HG03520 (cell line): Measurements from ENCODE around the gene FRMD5.
"Not testable (repeated sequence)": the region's sequence is repeated elsewhere in the genome, so short reads cannot be mapped to it uniquely, and the experiment has no call there.

Experiments used
- ATAC-seq: cut with Tn5 transposase; IDR thresholded peaks from one replicate; pipeline ENCODE4 v1.9.1; 2021; ENCODE audit warnings: mild to moderate bottlenecking, moderate library complexity; ENCODE audit not compliant: unreplicated experiment

FRMD5 gene

GRCh38 chr15:44034933-44035624 is 160.0 kb downstream of the FRMD5 start:
- no peak for ATAC-seq

DNA sequence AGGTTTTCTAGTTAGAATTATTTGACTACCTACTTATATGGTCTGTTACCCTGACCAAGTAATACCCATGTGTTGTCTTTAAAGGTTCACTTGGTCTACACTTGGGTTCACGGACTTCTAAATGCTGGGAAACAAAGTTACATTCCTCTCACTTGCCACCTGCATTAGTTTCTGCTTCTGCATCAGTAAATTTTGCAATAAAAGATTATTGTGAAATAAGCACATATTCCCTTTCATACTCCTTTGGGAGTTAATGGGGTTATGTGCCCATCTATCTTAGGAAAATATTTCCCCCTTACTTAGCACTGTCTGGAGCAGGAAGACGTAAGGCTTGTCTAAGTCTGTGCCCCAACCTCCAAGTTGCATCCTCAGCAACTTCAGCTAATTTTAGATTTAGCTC is 160.7 kb downstream of the FRMD5 start:
- no peak for ATAC-seq

DNA sequence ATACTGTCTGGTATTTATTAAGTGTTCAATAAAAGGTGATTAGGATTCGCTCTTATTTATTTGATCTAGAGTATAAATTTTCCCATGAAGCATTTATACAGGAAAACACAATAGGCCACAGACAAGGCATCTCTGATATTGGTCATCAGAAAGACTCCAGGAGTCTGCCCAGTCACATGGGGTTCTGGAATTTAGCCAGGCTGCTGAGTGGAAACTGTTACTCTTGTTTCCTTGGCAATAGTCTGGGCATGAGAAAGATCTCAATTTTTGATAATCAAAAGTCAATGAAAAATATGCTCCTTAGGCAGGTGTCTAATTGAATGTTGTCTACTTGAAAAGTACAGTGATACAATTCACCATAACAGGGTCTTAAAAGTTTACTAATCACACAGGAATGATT is 161.2 kb downstream of the FRMD5 start:
- no peak for ATAC-seq

DNA sequence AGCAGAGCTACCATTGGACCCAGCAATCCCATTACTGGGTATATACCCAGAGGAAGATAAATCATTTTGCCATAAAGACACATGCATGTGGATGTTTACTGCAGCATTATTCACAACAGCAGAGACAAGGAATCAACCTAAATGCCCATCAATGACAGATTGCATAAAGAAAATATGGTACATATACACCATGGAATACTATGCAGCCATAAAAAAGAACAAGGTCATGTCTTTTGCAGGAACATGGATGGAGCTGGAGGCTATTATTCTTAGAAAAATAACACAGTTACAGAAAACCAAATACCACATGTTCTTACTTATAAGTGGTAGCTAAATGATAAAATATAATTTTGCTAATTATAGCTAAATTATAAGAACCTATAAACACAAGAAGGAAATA is 162.3 kb downstream of the FRMD5 start:
- ATAC-seq = not testable (repeated sequence)

- ATAC-seq = no peak
These were observed 165.0 kb downstream of the FRMD5 start for GRCh38 chr15:44029940-44030568.

GRCh38 chr15:44029003-44029402 is 166.1 kb downstream of the FRMD5 start:
- no peak for ATAC-seq

GRCh38 chr15:44028349-44028748 is 166.7 kb downstream of the FRMD5 start:
- ATAC-seq = no peak

- no peak for ATAC-seq
These were observed 170.9 kb downstream of the FRMD5 start for GRCh38 chr15:44024155-44024554.

GRCh38 chr15:44023176-44023575 is 171.9 kb downstream of the FRMD5 start:
- ATAC-seq = no peak

DNA sequence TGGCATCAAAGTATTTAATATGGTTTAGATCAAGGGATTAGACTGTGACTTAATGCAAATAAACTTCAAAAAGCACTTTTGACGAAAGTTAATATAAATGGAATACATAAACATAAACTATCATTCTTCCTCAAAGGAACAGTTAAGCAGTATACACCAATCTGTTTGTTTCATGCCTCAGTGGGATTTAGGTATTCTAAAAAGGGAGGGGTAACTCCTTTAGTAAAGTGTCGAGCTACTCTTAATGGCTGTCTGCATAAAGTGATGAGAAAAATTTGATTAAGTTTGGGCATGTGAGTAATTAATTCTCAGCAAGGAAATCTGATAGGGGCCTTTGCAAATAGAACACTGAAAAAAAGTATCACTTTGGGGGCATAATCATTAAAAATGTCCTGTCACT is 176.9 kb downstream of the FRMD5 start:
- no peak for ATAC-seq

DNA sequence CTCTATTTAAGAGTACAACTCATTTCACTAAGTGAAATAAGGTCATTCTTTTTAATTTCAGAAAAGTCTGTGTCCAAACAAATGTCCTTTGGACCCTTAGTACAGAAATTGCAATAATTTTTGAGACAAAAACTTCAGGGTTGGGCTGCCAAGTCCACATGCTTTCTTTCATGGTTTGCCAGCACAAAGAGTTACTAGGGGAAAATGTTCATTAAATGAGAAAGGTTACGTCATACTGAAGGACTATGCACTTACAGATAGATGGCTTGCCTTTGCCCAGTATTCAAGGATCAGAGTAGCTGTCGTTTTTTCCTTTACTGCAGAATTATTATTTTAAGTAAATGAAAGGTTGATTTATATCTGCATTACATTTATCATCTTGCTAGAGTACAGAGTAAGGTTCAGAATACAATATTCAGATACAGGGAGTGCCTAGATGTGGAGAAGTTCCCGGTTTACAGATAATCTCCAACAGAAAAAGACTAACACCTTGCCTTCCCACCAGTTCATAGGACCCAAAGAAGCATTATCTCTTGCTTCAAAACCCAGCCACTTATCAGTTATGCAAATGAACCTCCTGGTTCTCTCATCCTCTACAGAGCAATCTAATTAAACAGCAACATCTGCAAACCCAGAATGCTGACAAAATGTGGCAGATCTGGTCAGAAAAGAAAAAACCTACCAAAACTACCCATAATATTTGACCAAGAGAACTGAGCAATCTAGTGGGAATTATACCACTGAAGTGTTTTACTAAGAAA is 179.3 kb downstream of the FRMD5 start:
- no peak for ATAC-seq

DNA sequence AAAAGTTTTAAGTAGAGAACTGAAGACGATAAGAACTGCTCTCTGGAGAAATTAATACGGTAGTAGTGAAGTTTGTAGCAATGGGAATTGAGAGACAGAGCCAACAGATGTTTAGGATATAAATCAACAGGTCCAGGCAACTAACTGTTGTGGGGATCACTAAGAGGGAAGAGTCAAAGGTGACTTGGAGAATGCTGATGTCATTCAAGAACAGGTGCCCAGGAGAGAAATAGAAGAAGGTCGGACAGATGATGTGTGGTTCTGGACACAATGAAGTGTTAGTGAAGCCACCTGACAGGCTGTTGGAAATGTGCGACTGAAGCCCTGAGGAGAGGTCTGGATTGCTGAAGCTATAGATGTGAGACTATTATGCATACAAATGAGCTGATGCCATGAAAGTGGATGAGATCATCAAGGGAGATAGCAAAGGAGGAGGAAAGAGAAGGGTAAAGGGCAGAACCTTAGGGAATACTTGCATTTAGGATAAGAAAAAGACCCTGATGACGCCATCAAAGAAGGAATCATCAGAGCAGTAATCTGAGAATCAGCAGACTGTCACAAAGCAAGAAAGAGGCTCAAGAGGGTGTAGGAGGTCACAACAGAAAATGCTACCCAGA is 183.7 kb downstream of the FRMD5 start:
- no peak for ATAC-seq

DNA sequence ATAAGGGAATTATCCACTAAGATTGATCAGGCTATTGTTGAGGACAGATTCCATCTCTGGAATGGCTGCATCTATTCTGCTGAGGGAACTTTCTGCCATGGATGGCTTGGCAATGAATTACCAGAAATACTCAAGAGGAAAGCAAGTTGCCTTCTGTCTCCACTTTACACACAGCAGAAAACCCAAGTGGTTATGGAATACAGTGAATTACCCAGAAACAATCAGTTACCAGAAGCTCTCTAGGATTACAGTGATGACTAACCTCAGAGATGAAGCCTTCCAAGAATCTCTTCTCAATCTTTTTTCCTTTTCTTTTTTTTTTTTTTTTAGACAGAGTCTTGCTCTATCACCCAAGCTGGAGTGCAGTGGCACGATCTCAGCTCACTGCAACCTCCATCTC is 185.0 kb downstream of the FRMD5 start:
- ATAC-seq = no peak

DNA sequence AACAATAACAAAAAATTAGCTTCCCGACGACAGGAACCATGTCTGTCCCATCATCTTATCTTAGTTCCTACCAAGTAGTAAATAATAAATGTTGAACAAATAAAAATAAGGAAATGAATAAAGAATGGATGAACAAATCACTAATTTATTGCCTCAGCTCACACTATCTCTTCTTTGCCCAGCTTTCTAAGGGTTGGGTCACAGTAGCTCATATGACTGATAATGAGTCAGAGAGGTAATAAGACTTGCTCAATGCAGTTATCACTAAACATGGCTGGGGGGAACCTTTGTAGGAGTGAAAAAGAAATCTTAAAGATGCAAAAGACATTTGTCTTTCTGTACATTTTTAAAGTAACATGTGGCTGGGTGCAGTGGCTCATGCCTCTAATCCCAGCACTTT is 186.0 kb downstream of the FRMD5 start:
- no peak for ATAC-seq

DNA sequence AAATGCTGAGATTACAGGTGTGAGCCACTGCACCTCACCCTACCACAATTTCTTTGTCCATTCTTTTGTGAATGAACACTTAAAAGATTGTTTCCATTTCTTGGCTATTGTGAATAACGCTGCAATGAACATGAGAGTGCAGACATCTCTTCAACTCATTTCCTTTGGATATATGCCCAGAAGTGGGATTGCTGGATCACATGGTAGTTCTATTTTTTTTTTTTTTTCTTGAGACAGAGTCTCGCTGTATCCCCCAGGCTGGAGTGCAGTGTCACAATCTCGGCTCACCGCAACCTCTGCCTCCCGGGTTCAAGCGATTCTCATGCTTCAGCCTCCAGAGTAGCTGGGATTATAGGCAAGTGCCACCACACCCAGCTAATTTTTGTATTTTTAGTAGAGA is 194.8 kb downstream of the FRMD5 start:
- ATAC-seq = not testable (repeated sequence)

DNA sequence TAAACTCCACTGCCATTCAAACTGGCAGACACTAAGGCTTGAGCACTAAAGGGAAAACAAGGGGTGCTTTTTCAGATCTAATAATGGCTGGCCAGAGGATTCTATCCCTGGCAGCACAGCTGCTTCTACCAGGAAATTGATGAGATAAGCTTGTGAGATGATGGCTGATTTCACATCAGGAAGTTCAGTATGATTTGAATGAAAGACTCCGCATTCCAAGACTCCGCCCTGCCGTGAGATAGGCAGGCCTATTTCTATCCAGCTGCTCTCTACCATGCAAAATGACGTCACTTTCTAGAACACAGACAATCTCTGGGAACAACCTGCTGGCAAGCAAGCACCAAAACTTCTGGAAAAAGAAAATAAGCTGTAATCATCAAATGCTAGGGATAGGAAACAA is 196.5 kb downstream of the FRMD5 start:
- ATAC-seq = no peak

GRCh38 chr15:43991206-43991605 is 203.9 kb downstream of the FRMD5 start:
- ATAC-seq = no peak

GRCh38 chr15:43989938-43990337 is 205.1 kb downstream of the FRMD5 start:
- no peak for ATAC-seq

DNA sequence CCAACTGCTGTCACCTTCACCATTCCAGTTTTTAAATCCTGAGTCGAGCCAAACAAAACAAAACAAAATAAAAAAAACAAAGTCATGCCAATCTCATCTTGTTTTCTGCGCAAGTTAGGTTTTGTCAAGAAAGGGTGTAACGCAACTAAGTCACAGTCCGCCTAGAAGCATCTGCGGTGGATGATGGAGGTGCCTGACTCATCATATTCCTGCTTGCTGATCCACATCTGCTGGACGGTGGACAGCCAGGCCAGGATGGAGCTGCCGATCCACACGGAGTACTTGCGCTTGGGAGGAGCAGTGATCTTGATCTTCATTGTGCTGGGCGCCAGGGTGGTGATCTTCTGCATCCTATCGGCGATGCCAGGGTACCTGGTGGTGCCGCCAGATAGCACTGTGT is 206.2 kb downstream of the FRMD5 start:
- ATAC-seq = no peak

- no peak for ATAC-seq
These were observed 207.1 kb downstream of the FRMD5 start for GRCh38 chr15:43987924-43988323.

DNA sequence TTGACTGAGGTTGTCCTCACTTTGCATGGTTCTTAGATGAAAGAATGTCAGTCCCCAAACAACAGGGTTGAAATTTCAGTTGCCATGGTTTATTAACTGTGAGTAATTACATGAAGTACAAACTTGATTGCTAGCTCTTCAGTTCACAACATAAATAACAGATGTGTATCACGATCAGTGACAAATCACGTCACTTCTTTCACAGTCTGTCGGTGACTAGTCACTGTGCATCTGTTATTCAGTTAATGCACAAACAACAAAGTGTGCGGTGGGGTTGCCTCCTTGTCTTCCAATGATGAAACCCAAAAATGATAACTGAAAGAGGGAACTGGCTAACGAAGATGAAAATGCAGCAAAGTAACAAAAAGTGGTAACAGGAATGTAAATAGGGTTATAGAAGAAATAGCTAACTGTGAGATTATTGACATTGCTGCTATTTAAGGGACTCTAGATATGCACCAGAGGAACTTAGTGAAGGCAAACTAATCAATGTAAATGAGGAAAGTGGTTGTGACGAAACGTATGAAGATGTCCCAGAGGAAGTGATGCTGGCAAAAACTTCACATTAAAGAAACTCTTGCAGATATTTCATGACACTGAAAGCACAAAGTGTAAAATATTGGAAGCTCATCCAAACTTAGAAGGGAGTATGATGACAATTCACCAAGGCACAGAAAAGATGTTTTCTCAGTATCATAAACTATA is 208.9 kb downstream of the FRMD5 start:
- no peak for ATAC-seq
